ENCODE results near the gene ITGB6. TPM values are rescaled to one million over a fixed set of nuclear protein-coding genes. Genes with fewer than 3 reads are reported as not detected.

The ITGB6 gene
- polyA plus RNA-seq, 2 of the 4 experiments (the other 2 are of a cell fraction): 4.2 to 5.0 TPM

- TF ChIP-seq, protein P1, sequence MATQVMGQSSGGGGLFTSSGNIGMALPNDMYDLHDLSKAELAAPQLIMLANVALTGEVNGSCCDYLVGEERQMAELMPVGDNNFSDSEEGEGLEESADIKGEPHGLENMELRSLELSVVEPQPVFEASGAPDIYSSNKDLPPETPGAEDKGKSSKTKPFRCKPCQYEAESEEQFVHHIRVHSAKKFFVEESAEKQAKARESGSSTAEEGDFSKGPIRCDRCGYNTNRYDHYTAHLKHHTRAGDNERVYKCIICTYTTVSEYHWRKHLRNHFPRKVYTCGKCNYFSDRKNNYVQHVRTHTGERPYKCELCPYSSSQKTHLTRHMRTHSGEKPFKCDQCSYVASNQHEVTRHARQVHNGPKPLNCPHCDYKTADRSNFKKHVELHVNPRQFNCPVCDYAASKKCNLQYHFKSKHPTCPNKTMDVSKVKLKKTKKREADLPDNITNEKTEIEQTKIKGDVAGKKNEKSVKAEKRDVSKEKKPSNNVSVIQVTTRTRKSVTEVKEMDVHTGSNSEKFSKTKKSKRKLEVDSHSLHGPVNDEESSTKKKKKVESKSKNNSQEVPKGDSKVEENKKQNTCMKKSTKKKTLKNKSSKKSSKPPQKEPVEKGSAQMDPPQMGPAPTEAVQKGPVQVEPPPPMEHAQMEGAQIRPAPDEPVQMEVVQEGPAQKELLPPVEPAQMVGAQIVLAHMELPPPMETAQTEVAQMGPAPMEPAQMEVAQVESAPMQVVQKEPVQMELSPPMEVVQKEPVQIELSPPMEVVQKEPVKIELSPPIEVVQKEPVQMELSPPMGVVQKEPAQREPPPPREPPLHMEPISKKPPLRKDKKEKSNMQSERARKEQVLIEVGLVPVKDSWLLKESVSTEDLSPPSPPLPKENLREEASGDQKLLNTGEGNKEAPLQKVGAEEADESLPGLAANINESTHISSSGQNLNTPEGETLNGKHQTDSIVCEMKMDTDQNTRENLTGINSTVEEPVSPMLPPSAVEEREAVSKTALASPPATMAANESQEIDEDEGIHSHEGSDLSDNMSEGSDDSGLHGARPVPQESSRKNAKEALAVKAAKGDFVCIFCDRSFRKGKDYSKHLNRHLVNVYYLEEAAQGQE (IDR thresholded peaks at IDR 0.05): no peak
- peak; percentile 84 for TF ChIP-seq PBX3 (IDR thresholded peaks at IDR 0.05)
Measured at GRCh38 chr2:160205505-160205904, 5.4 kb upstream of the ITGB6 start (continued).

GRCh38 chr2:160203422-160203821, 3.4 kb upstream of the ITGB6 start:
- TF ChIP-seq RAD21 (conservative IDR thresholded peaks at IDR 0.05 in 1 of 2, IDR thresholded peaks at IDR 0.05 in 1 of 2) (no peak), SMC3 (IDR thresholded peaks at IDR 0.05) (no peak), SREBF2 (IDR thresholded peaks at IDR 0.05) (no peak), MYC (IDR thresholded peaks at IDR 0.05; ENCODE audit: borderline replicate concordance, low read length) (no peak), RCOR1 (IDR thresholded peaks at IDR 0.05; ENCODE audit: low read depth, low read length) (no peak), CEBPB (IDR thresholded peaks at IDR 0.05) (no peak), EHMT2 (IDR thresholded peaks at IDR 0.05; ENCODE audit: low read depth) (no peak), KDM1A (IDR thresholded peaks at IDR 0.05; ENCODE audit: low read depth) (no peak)
- no peak for ATAC-seq
- ChIA-PET CTCF (interaction anchor here (3.9 kb wide), 1 partner anchor 94 kb away, joined by 20 read pairs; no protein-coding TSS in a partner anchor), POLR2A (no interaction called here)
- Histone ChIP-seq H3K9me3 (peaks cover 6% of the 10 kb centered on the region), H3K27ac (peak overlapping the region; percentile 97 to 99; a peak in 5 of 6 replicates), H3K4me2 (no peak overlapping the region), H3K4me1 (peaks cover 49% of the 10 kb centered on the region), H3K4me3 (no peak overlapping the region)
- 26% methylated on average over 1 of the region's 3 CpGs for whole genome bisulfite sequencing (ENCODE audit: missing lambda C conversion rate)
- no peak for FAIRE-seq
- no peak for DNase-seq (ENCODE audit: low read depth in 1 of 2, low spot score in 1 of 2)

DNA sequence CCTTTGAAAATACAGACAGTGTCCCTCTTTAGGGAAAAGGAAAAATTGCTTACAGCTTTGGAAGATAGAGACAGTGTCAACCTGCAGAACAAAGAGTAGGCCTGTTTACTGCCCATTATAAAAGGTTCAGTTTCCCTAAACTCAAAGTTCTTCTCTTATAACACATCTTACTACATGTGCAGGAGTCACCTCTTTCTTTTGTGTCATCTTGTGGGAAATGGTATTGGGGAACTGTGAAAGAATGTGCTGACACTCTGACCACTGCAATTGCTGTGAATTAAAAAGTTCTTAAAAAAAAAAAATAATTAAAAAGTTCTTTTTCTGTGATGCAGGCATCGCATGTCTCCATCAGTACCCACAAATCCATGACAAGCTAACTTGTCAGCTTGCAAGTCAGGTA, 2.9 kb upstream of the ITGB6 start:
- FAIRE-seq (no peak), ATAC-seq (no peak), DNase-seq (ENCODE audit: low read depth in 1 of 2, low spot score in 1 of 2) (no peak)
- WGBS (ENCODE audit: missing lambda C conversion rate): 100% methylated on average over 1 of the region's 1 CpG
- Histone ChIP-seq H3K4me2 (no peak overlapping the region), H3K4me1 (peaks cover 46% of the 10 kb centered on the region), H3K4me3 (no peak overlapping the region), H3K27ac (peak overlapping the region in 1 of 2 experiments; percentile 97; a peak in 3 of 6 replicates), H3K9me3 (peaks cover 6% of the 10 kb centered on the region)
- TF ChIP-seq HES2 (IDR thresholded peaks at IDR 0.05) (no peak), KDM1A (IDR thresholded peaks at IDR 0.05; ENCODE audit: low read depth) (no peak), FOSL2 (IDR thresholded peaks at IDR 0.05) (no peak), FOSL2 (CRISPR knock-in tag; IDR thresholded peaks at IDR 0.05) (no peak), FOXS1 (CRISPR knock-in tag; IDR thresholded peaks at IDR 0.05) (no peak), BHLHE40 (IDR thresholded peaks at IDR 0.05; ENCODE audit: low read depth, low read length) (no peak), TFCP2L1 (CRISPR knock-in tag; IDR thresholded peaks at IDR 0.05) (no peak), EHMT2 (IDR thresholded peaks at IDR 0.05; ENCODE audit: low read depth) (no peak), PBX3 (IDR thresholded peaks at IDR 0.05) (no peak), EP300 (IDR thresholded peaks at IDR 0.05) (no peak)
- TF ChIP-seq, protein P2, sequence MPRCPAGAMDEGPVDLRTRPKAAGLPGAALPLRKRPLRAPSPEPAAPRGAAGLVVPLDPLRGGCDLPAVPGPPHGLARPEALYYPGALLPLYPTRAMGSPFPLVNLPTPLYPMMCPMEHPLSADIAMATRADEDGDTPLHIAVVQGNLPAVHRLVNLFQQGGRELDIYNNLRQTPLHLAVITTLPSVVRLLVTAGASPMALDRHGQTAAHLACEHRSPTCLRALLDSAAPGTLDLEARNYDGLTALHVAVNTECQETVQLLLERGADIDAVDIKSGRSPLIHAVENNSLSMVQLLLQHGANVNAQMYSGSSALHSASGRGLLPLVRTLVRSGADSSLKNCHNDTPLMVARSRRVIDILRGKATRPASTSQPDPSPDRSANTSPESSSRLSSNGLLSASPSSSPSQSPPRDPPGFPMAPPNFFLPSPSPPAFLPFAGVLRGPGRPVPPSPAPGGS (IDR thresholded peaks at IDR 0.05): no peak
- ChIA-PET CTCF (interaction anchor here (3.9 kb wide), 1 partner anchor 93 kb away, joined by 20 read pairs; no protein-coding TSS in a partner anchor), POLR2A (no interaction called here)

Data from A549 (cell line).